ENCODE measurements around the gene PTPRT. TPM values are rescaled to one million over a fixed set of nuclear protein-coding genes. Genes with fewer than 3 reads are reported as not detected.

PTPRT gene
- polyA plus RNA-seq, 1 of the 3 experiments (the other 2 are of a cell fraction), result not detected

DNA sequence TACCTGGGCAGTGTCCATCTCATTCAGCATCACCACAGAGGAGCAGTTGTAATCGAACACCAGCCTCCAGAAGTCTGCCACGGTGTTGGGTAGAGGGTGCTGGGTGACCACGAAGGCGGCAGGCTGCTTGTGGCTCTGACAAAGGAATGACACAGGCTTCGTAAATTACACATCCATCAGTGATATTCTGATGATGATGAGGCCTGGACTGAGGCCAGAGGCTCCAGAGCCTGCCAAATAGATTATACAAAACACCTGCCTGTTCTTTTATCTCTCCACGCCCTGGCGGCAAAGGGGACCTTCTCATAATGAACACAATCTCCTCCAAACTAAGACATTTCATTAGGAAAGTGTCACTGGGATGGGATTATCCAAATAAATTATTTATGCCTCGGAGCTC is 1091.3 kb downstream of the PTPRT start:
- 39% methylated on average over 8 of the region's 8 CpGs for WGBS (ENCODE audit: low lambda C conversion rate)
- peak overlapping the region in 1 of 2 experiments; percentile 99; a peak in 2 of 4 replicates for H3K27ac ChIP-seq (ENCODE audit: low read depth in 2 of 2, low read length in 1 of 2)
- H3K4me2 ChIP-seq, result no peak overlapping the region
- TF ChIP-seq GATA2 (CRISPR knock-in tag; IDR thresholded peaks at IDR 0.05), result peak; percentile 39; the same call in 1 of the 2 replicates
- TF ChIP-seq NRF1 (IDR thresholded peaks at IDR 0.05; ENCODE audit: low read depth, low read length), result no peak
- CTCF ChIA-PET, result interaction anchor here (0.5 to 1.4 kb wide), 4 partner anchors 9 to 1090 kb away, joined by 3 to 4 read pairs (median 4); no protein-coding TSS in a partner anchor
- no peak overlapping the region for H2AFZ ChIP-seq (ENCODE audit: low read depth)
- peaks cover 0 to 49% of the 10 kb centered on the region in 2 experiments; a peak in 1 of 4 replicates for H3K4me1 ChIP-seq (ENCODE audit: control insufficient read depth in 1 of 2, insufficient read depth in 2 of 2, low read depth in 1 of 2, low read length in 1 of 2)
- H3K79me2 ChIP-seq (ENCODE audit: insufficient read depth), result no peaks in the 10 kb centered on the region
- H3K9me2 ChIP-seq, result no peaks in the 10 kb centered on the region
- no peak overlapping the region for H3K4me3 ChIP-seq (ENCODE audit: low read depth in 2 of 2, low read length in 1 of 2)
- H3K36me3 ChIP-seq (replicated peaks in 1 of 2; ENCODE audit: control insufficient read depth in 1 of 2, insufficient read depth in 2 of 2, low read length in 1 of 2), result no peaks in the 10 kb centered on the region
- POLR2A ChIA-PET, result no interaction called here
- H3K9me3 ChIP-seq, result no peaks in the 10 kb centered on the region
- DNase-seq, result no peak
- H4K20me1 ChIP-seq (ENCODE audit: insufficient read depth), result no peaks in the 10 kb centered on the region
- no peaks in the 10 kb centered on the region for H3F3A ChIP-seq (replicated peaks; ENCODE audit: insufficient read depth)
- H3K27me3 ChIP-seq (ENCODE audit: insufficient read depth), result no peaks in the 10 kb centered on the region
- no peak overlapping the region for H3K9ac ChIP-seq

DNA sequence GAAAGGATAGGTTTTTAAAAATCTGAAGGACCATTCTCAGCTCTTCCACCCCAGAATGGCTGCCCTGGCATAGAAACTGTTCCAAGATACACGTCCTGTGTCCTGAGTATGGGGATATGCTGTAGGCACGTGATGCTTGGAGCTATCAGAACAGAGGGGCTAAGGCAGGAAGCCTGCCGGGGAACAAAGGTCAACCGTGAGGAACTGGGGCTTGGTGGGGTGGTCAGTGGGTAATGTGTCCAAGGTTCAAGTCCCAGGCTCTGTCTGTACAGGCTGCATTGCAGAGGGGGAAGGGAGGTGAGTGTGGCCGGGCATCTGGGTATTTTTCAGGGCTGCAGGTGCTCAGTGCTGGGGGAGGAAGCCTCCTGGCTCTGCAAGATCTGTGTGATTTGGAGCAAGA is 1092.0 kb downstream of the PTPRT start:
- ChIA-PET CTCF (interaction anchor here (1.4 kb wide), 1 partner anchor 1090 kb away, joined by 4 read pairs; no protein-coding TSS in a partner anchor), POLR2A (no interaction called here)
- H3K4me3 ChIP-seq (ENCODE audit: low read depth in 2 of 2, low read length in 1 of 2), result no peak overlapping the region
- H3K4me2 ChIP-seq, result no peak overlapping the region
- H3F3A ChIP-seq (replicated peaks; ENCODE audit: insufficient read depth), result no peaks in the 10 kb centered on the region
- no peaks in the 10 kb centered on the region for H3K9me2 ChIP-seq
- no peak overlapping the region for H3K9ac ChIP-seq
- no peaks in the 10 kb centered on the region for H3K36me3 ChIP-seq (replicated peaks in 1 of 2; ENCODE audit: control insufficient read depth in 1 of 2, insufficient read depth in 2 of 2, low read length in 1 of 2)
- H3K27me3 ChIP-seq (ENCODE audit: insufficient read depth), result no peaks in the 10 kb centered on the region
- TF ChIP-seq YY1 (IDR thresholded peaks at IDR 0.05; ENCODE audit: low read depth) (no peak), RXRA (IDR thresholded peaks at IDR 0.05; ENCODE audit: borderline replicate concordance, low read depth) (no peak), GABPA (IDR thresholded peaks at IDR 0.05; ENCODE audit: low read depth) (no peak), RCOR1 (IDR thresholded peaks at IDR 0.05; ENCODE audit: low read length) (no peak), TEAD4 (IDR thresholded peaks at IDR 0.05; ENCODE audit: borderline replicate concordance, insufficient read depth) (no peak), ELF1 (IDR thresholded peaks at IDR 0.05) (no peak), FOXJ3 (CRISPR knock-in tag; IDR thresholded peaks at IDR 0.05) (no peak)
- TF ChIP-seq, protein P1, sequence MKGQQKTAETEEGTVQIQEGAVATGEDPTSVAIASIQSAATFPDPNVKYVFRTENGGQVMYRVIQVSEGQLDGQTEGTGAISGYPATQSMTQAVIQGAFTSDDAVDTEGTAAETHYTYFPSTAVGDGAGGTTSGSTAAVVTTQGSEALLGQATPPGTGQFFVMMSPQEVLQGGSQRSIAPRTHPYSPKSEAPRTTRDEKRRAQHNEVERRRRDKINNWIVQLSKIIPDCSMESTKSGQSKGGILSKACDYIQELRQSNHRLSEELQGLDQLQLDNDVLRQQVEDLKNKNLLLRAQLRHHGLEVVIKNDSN (IDR thresholded peaks at IDR 0.05; ENCODE audit: borderline replicate concordance, low read depth), result no peak
- TF ChIP-seq, protein P2, sequence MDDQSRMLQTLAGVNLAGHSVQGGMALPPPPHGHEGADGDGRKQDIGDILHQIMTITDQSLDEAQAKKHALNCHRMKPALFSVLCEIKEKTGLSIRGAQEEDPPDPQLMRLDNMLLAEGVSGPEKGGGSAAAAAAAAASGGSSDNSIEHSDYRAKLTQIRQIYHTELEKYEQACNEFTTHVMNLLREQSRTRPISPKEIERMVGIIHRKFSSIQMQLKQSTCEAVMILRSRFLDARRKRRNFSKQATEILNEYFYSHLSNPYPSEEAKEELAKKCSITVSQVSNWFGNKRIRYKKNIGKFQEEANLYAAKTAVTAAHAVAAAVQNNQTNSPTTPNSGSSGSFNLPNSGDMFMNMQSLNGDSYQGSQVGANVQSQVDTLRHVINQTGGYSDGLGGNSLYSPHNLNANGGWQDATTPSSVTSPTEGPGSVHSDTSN (IDR thresholded peaks at IDR 0.05), result no peak
- TF ChIP-seq, protein P3, sequence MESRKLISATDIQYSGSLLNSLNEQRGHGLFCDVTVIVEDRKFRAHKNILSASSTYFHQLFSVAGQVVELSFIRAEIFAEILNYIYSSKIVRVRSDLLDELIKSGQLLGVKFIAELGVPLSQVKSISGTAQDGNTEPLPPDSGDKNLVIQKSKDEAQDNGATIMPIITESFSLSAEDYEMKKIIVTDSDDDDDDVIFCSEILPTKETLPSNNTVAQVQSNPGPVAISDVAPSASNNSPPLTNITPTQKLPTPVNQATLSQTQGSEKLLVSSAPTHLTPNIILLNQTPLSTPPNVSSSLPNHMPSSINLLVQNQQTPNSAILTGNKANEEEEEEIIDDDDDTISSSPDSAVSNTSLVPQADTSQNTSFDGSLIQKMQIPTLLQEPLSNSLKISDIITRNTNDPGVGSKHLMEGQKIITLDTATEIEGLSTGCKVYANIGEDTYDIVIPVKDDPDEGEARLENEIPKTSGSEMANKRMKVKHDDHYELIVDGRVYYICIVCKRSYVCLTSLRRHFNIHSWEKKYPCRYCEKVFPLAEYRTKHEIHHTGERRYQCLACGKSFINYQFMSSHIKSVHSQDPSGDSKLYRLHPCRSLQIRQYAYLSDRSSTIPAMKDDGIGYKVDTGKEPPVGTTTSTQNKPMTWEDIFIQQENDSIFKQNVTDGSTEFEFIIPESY (IDR thresholded peaks at IDR 0.05; ENCODE audit: borderline replicate concordance, low read depth), result no peak
- TF ChIP-seq, protein P4, sequence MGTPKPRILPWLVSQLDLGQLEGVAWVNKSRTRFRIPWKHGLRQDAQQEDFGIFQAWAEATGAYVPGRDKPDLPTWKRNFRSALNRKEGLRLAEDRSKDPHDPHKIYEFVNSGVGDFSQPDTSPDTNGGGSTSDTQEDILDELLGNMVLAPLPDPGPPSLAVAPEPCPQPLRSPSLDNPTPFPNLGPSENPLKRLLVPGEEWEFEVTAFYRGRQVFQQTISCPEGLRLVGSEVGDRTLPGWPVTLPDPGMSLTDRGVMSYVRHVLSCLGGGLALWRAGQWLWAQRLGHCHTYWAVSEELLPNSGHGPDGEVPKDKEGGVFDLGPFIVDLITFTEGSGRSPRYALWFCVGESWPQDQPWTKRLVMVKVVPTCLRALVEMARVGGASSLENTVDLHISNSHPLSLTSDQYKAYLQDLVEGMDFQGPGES (IDR thresholded peaks at IDR 0.05; ENCODE audit: low read depth, low read length), result no peak
- TF ChIP-seq, protein P5, sequence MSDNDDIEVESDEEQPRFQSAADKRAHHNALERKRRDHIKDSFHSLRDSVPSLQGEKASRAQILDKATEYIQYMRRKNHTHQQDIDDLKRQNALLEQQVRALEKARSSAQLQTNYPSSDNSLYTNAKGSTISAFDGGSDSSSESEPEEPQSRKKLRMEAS (IDR thresholded peaks at IDR 0.05; ENCODE audit: low read depth), result no peak
- H4K20me1 ChIP-seq (ENCODE audit: insufficient read depth), result no peaks in the 10 kb centered on the region
- WGBS (ENCODE audit: low lambda C conversion rate), result 38% methylated on average over 5 of the region's 5 CpGs
- no peaks in the 10 kb centered on the region for H3K79me2 ChIP-seq (ENCODE audit: insufficient read depth)
- no peak for DNase-seq
- no peaks in the 10 kb centered on the region for H3K9me3 ChIP-seq
- peaks cover 0 to 49% of the 10 kb centered on the region in 2 experiments; a peak in 1 of 4 replicates for H3K4me1 ChIP-seq (ENCODE audit: control insufficient read depth in 1 of 2, insufficient read depth in 2 of 2, low read depth in 1 of 2, low read length in 1 of 2)
- H3K27ac ChIP-seq (ENCODE audit: low read depth in 2 of 2, low read length in 1 of 2), result peak overlapping the region in 1 of 2 experiments; percentile 99; a peak in 2 of 4 replicates
- no peak overlapping the region for H2AFZ ChIP-seq (ENCODE audit: low read depth)

Measured in SK-N-SH (cell line).